WTC11 (cell line): ENCODE data around the gene KCTD1.

Experiments used
- HMGA2 ChIP-seq: fragments of 250-450 bp; sonication (Bioruptor Pico); IDR thresholded peaks from 2 replicates; pipeline ENCODE4 v1.4.0; 2021; ENCODE audit warnings: mild to moderate bottlenecking, moderate library complexity
- NFYB ChIP-seq: sonication (generic); formaldehyde crosslinking; conservative IDR thresholded peaks from 2 replicates; pipeline ENCODE4 v1.8.0; 2022; ENCODE audit warnings: low read depth, missing genetic modification reagents
- SP1 ChIP-seq: sonication (generic); formaldehyde crosslinking; conservative IDR thresholded peaks from 2 replicates; pipeline ENCODE4 v1.8.1; 2022; ENCODE audit warnings: missing genetic modification reagents

DNA sequence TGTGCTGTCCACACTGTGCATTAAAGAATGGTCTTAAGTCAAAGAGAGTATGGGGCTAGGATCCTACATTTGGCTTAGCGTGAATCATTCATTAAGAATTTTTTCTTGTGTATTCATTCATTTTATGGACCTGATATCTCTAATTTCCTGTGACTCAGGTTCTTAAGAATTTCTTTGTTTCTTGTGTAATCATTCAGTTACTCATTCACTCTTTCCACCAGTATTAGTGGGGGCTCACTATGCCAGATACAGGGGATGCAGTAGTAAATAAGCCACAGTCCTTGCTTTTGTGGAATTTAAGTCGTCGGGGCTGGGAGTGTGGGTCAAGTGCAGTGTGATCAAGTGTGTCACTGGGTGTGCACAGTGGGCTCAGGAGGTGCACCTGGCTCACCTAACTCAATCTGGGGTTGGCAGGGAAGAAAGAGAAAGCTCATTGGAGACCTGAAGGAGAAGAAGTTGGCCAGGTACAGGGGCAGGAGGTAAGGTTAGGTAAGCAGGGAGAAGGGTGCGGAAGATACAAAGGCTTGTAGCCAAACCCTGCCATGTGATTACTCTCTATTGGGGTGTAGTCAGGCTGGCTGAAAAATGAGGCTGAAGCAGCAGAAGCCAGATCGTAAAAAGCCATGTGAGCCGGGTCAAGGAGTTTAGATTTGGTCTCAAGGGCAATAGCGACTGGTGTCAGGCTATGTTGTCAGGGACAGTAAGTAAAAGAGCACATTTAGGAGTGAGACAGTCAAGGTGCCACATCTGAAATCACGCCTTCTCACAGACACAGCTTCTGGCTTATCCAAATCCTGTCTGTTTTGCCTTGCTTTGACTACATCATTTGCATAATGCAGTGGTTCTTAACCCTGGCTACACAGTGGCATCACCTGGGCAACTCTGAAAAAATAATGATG is 67.2 kb downstream of the KCTD1 start:
- TF ChIP-seq NFYB (no peak), SP1 (CRISPR knock-in tag) (no peak), HMGA2 (CRISPR knock-in tag) (no peak)
